A549 (cell line): ENCODE measurements around the gene MYO10. TPM values are rescaled to one million over a fixed set of nuclear protein-coding genes. Genes with fewer than 3 reads are reported as not detected.

Experiments
- ATAC-seq, 2 experiments: fragments of 200-7000 bp in 1 of 2; fragments of >200 bp in 1 of 2; cut with Nextera tagmentation in 1 of 2; cut with Tn5 transposase in 1 of 2; 3 replicates each; pipeline versions ENCODE4 v1.8.0 to v1.9.1; 2018 to 2020; ENCODE audit warnings: mild to moderate bottlenecking in 1 of 2, moderate library complexity in 1 of 2
- CTCF ChIA-PET: fragments of 300-600 bp; sonication (Branson Sonifier 250); formaldehyde crosslinking; extraction: SDS; loops from one replicate; lab custom pipeline; 2021; ENCODE audit warnings: antibody characterized with exemption, inconsistent platforms; lab: Yijun Ruan, JAX
- POLR2A ChIA-PET: fragments of 350-600 bp; formaldehyde crosslinking; extraction: SDS; loops from one replicate; lab custom pipeline; 2021; ENCODE audit warnings: antibody characterized with exemption, inconsistent platforms; lab: Yijun Ruan, JAX
- DNase-seq, 2 experiments: peaks; one replicate each; pipeline versions ENCODE4 v3.0.0 to v3.0.0-alpha.2; 2011 to 2016; ENCODE audit warnings: low read depth in 1 of 2, low spot score in 1 of 2
- FAIRE-seq: peaks from 2 replicates; lab custom pipeline; 2011; peaks lifted over from hg19 to GRCh38; lab: Jason Lieb, UNC
- H3K27ac ChIP-seq, 2 experiments: fragments of >200 bp; sonication (Bioruptor Twin); formaldehyde crosslinking; 3 replicates each; pipeline ENCODE4 v1.5.1; 2016 to 2017
- H3K4me1 ChIP-seq: fragments of >200 bp; sonication (Bioruptor Twin); formaldehyde crosslinking; 3 replicates; pipeline ENCODE4 v1.6.1; 2016
- H3K4me2 ChIP-seq: fragments of >200 bp; sonication (Bioruptor Twin); formaldehyde crosslinking; 3 replicates; pipeline ENCODE4 v1.6.1; 2016
- H3K4me3 ChIP-seq: fragments of >200 bp; sonication (Bioruptor Twin); formaldehyde crosslinking; 3 replicates; pipeline ENCODE4 v1.5.1; 2016
- H3K9me3 ChIP-seq: fragments of >200 bp; sonication (Bioruptor Twin); formaldehyde crosslinking; 3 replicates; pipeline ENCODE4 v1.6.1; 2016
- BCL3 ChIP-seq: fragments of >200 bp; sonication (Bioruptor Twin); formaldehyde crosslinking; IDR thresholded peaks from 3 replicates; pipeline ENCODE4 v1.6.1; 2016
- BHLHE40 ChIP-seq: IDR thresholded peaks from 2 replicates; pipeline ENCODE4 v1.6.1; 2012; ENCODE audit warnings: low read depth, low read length, inconsistent platforms
- CBX2 ChIP-seq: fragments of 200-600 bp; sonication (generic); IDR thresholded peaks from 2 replicates; pipeline ENCODE4 v1.6.1; 2016; ENCODE audit warnings: low read depth, mild to moderate bottlenecking, borderline replicate concordance
- CEBPB ChIP-seq, 2 experiments: fragments of >200 bp in 1 of 2; sonication (Bioruptor Twin) in 1 of 2; formaldehyde crosslinking in 1 of 2; IDR thresholded peaks; 2 replicates each; pipeline ENCODE4 v1.6.1; 2012 to 2016
- CHD2 ChIP-seq: fragments of 150-350 bp; IDR thresholded peaks from 2 replicates; pipeline ENCODE4 v1.6.1; 2014; ENCODE audit warnings: low read length; ENCODE audit not compliant: partially characterized antibody
- CHD4 ChIP-seq: fragments of 200-600 bp; sonication (generic); IDR thresholded peaks from 2 replicates; pipeline ENCODE4 v1.6.1; 2016; ENCODE audit warnings: antibody characterized with exemption, mild to moderate bottlenecking, borderline replicate concordance
- CTCF ChIP-seq: fragments of >200 bp; sonication (Bioruptor Twin); formaldehyde crosslinking; IDR thresholded peaks from 3 replicates; pipeline ENCODE4 v1.5.1; 2016
- E2F6 ChIP-seq: IDR thresholded peaks from 2 replicates; pipeline ENCODE4 v1.6.1; 2012; ENCODE audit warnings: low read depth, borderline replicate concordance
- EP300 ChIP-seq, 2 experiments: fragments of >200 bp; sonication (Bioruptor Twin); formaldehyde crosslinking; IDR thresholded peaks; 2 replicates in 1 of 2; 3 replicates in 1 of 2; pipeline ENCODE4 v1.6.1; 2016 to 2017
- ESRRA ChIP-seq: fragments of 150-350 bp; IDR thresholded peaks from 2 replicates; pipeline ENCODE4 v1.6.1; 2014; ENCODE audit warnings: mild to moderate bottlenecking, low read length, borderline replicate concordance
- FOSB ChIP-seq: fragments of 250-450 bp; sonication (Bioruptor Pico); IDR thresholded peaks from 2 replicates; pipeline ENCODE4 v1.5.0; 2020; ENCODE audit warnings: mild to moderate bottlenecking, moderate library complexity
- FOSL2 ChIP-seq, 2 experiments: fragments of 450-650 bp in 1 of 2; fragments of >200 bp in 1 of 2; sonication (Bioruptor Twin) in 1 of 2; formaldehyde crosslinking; IDR thresholded peaks; 2 replicates each; pipeline versions ENCODE4 v1.5.0 to v1.6.1; 2016 to 2020; ENCODE audit warnings: mild to moderate bottlenecking in 1 of 2, moderate library complexity in 1 of 2
- FOXS1 ChIP-seq: fragments of 250-450 bp; sonication (Bioruptor Pico); IDR thresholded peaks from 2 replicates; pipeline ENCODE4 v1.5.0; 2020; ENCODE audit warnings: mild to moderate bottlenecking, moderate library complexity
- HES2 ChIP-seq: fragments of >200 bp; sonication (Bioruptor Twin); formaldehyde crosslinking; IDR thresholded peaks from 2 replicates; pipeline ENCODE4 v1.6.1; 2016
- HMGXB4 ChIP-seq: fragments of 250-450 bp; sonication (Bioruptor Pico); IDR thresholded peaks from 2 replicates; pipeline ENCODE4 v1.5.0; 2021; ENCODE audit warnings: mild to moderate bottlenecking, moderate library complexity, borderline replicate concordance
- HOXB13 ChIP-seq: fragments of 250-450 bp; sonication (Bioruptor Pico); IDR thresholded peaks from 2 replicates; pipeline ENCODE4 v1.5.0; 2020; ENCODE audit warnings: low read depth, mild to moderate bottlenecking, moderate library complexity
- JUN ChIP-seq, 2 experiments: fragments of >200 bp; sonication (Bioruptor Twin); formaldehyde crosslinking; IDR thresholded peaks; 2 replicates in 1 of 2; 3 replicates in 1 of 2; pipeline ENCODE4 v1.6.1; 2016 to 2017
- KDM5A ChIP-seq: fragments of 200-600 bp; sonication (generic); IDR thresholded peaks from 2 replicates; pipeline ENCODE4 v1.6.1; 2016; ENCODE audit warnings: antibody characterized with exemption, mild to moderate bottlenecking
- MAFK ChIP-seq: fragments of 450-650 bp; IDR thresholded peaks from 2 replicates; pipeline ENCODE4 v1.6.1; 2014; ENCODE audit not compliant: partially characterized antibody
- MAX ChIP-seq: IDR thresholded peaks from 2 replicates; pipeline ENCODE4 v1.6.1; 2012
- MYC ChIP-seq: IDR thresholded peaks from 2 replicates; pipeline ENCODE4 v1.6.1; 2012; ENCODE audit warnings: mild to moderate bottlenecking, inconsistent platforms, low read length, improper control_type of control experiment, borderline replicate concordance
- NPAS2 ChIP-seq: fragments of 250-450 bp; sonication (Bioruptor Pico); IDR thresholded peaks from 2 replicates; pipeline ENCODE4 v1.8.0; 2022; ENCODE audit warnings: mild to moderate bottlenecking, moderate library complexity, borderline replicate concordance
- PBX3 ChIP-seq: IDR thresholded peaks from 2 replicates; pipeline ENCODE4 v1.6.1; 2012
- POLR2AphosphoS2 ChIP-seq: conservative IDR thresholded peaks from 2 replicates; pipeline ENCODE4 v1.6.1; 2012; ENCODE audit warnings: low read length, improper control_type of control experiment, inconsistent platforms
- RCOR1 ChIP-seq: fragments of 150-350 bp; IDR thresholded peaks from 2 replicates; pipeline ENCODE4 v1.6.1; 2014; ENCODE audit warnings: antibody characterized with exemption, low read length, low read depth
- RFX5 ChIP-seq: fragments of 450-650 bp; IDR thresholded peaks from 2 replicates; pipeline ENCODE4 v1.7.1; 2014; ENCODE audit warnings: antibody characterized with exemption, mild to moderate bottlenecking, moderate library complexity
- RNF2 ChIP-seq: fragments of 200-600 bp; sonication (generic); IDR thresholded peaks from 2 replicates; pipeline ENCODE4 v1.6.1; 2016; ENCODE audit warnings: low read depth, mild to moderate bottlenecking, antibody characterized with exemption, moderate library complexity, borderline replicate concordance
- SREBF2 ChIP-seq: fragments of 450-650 bp; IDR thresholded peaks from 2 replicates; pipeline ENCODE4 v1.6.1; 2014; ENCODE audit warnings: mild to moderate bottlenecking, moderate library complexity
- ZC3H11A ChIP-seq: fragments of 450-650 bp; IDR thresholded peaks from 2 replicates; pipeline ENCODE4 v1.6.1; 2014; ENCODE audit warnings: antibody characterized with exemption, mild to moderate bottlenecking
- ZSCAN20 ChIP-seq: fragments of 250-450 bp; sonication (Bioruptor Pico); IDR thresholded peaks from 2 replicates; pipeline ENCODE4 v1.8.0; 2022; ENCODE audit warnings: mild to moderate bottlenecking, moderate library complexity
- WGBS: methylation state at CpG from one replicate; pipeline ENCODE4 v1.1.6; 2017; ENCODE audit errors: missing lambda C conversion rate; 5-methylcytosine and 5-hydroxymethylcytosine counted together
- polyA plus RNA-seq, 4 experiments: library from polyadenylated mRNA; depleted of rRNA in 3 of 4; stranded (reverse); fragments of >200 nt; fragmentation: RNase III in 1 of 4; extraction: RNeasy Plus Mini Kit Qiagen cat#74134 plus additional on column Dnase treatment in 1 of 4; gene quantifications; 2 replicates in 3 of 4; 3 replicates in 1 of 4; pipeline ENCODE4 v1.2.3, GENCODE V29; 2011 to 2017

Gene MYO10
- polyA plus RNA-seq, 2 of the 4 experiments (the other 2 are of a cell fraction): 68.0 to 68.5 TPM

- WGBS: 92% methylated on average over 8 of the region's 8 CpGs
- FAIRE-seq (no peak), ATAC-seq (no peak), DNase-seq (no peak)
- CTCF ChIA-PET: interaction anchor here (1.7 kb wide), 1 partner anchor 8 kb away, joined by 13 read pairs; no protein-coding TSS in a partner anchor
- Histone ChIP-seq H3K27ac (no peak overlapping the region), H3K9me3 (no peaks in the 10 kb centered on the region), H3K4me2 (no peak overlapping the region), H3K4me3 (no peak overlapping the region), H3K4me1 (peaks cover 28% of the 10 kb centered on the region; the same call in 2 of the 3 replicates)
- TF ChIP-seq MAFK (no peak), SREBF2 (no peak), BHLHE40 (no peak), EP300 (IDR thresholded peaks at IDR 0.05) (no peak), FOXS1 (CRISPR knock-in tag) (no peak), PBX3 (no peak), ZC3H11A (no peak), CTCF (no peak), HES2 (no peak), NPAS2 (CRISPR knock-in tag) (no peak), CEBPB (IDR thresholded peaks at IDR 0.05) (no peak), FOSB (CRISPR knock-in tag) (no peak), MYC (no peak), CBX2 (no peak), E2F6 (no peak), HMGXB4 (CRISPR knock-in tag) (no peak), RFX5 (no peak), RNF2 (no peak), KDM5A (no peak), RCOR1 (no peak)
- POLR2A ChIA-PET: no interaction called here
Measured at GRCh38 chr5:16799796-16800195, 136.3 kb downstream of the MYO10 start.

- no peak for ATAC-seq
- Histone ChIP-seq H3K4me2 (no peak overlapping the region), H3K4me1 (peaks cover 23% of the 10 kb centered on the region; the same call in 2 of the 3 replicates), H3K27ac (no peak overlapping the region), H3K9me3 (no peaks in the 10 kb centered on the region), H3K4me3 (no peak overlapping the region)
- no peak for TF ChIP-seq JUN (IDR thresholded peaks at IDR 0.05)
- TF ChIP-seq CHD4: no peak
- no peak for TF ChIP-seq BHLHE40
- no peak for TF ChIP-seq POLR2AphosphoS2
- no peak for TF ChIP-seq CHD2
- TF ChIP-seq HOXB13 (CRISPR knock-in tag): no peak
- no peak for TF ChIP-seq FOSL2 (IDR thresholded peaks at IDR 0.05)
- TF ChIP-seq FOSL2 (CRISPR knock-in tag; IDR thresholded peaks at IDR 0.05): no peak
- TF ChIP-seq ZSCAN20 (CRISPR knock-in tag): no peak
- no peak for TF ChIP-seq ESRRA
- no peak for TF ChIP-seq CEBPB (IDR thresholded peaks at IDR 0.05)
- TF ChIP-seq MAFK: no peak
- no peak for TF ChIP-seq HES2
- no peak for TF ChIP-seq BCL3
- no peak for TF ChIP-seq MAX
- 81% methylated on average over 2 of the region's 2 CpGs for WGBS
- DNase-seq: no peak
- POLR2A ChIA-PET: no interaction called here
- no peak for FAIRE-seq
- CTCF ChIA-PET: interaction anchor here (0.8 kb wide), 1 partner anchor 392 kb away, joined by 4 read pairs; no protein-coding TSS in a partner anchor
Measured at GRCh38 chr5:16797951-16798350, 138.1 kb downstream of the MYO10 start.
